Loucy (cell line): ENCODE measurements around the gene OR4F3.
"Not testable (repeated sequence)": the region's sequence is repeated elsewhere in the genome, so short reads cannot be mapped to it uniquely, and the experiment has no call there.

ENCODE experiments used
- H2AFZ ChIP-seq: fragments of 200-600 bp; sonication (generic); 2 replicates; pipeline ENCODE4 v1.6.0; 2016; ENCODE audit warnings: antibody characterized with exemption, mild to moderate bottlenecking, low read length, moderate library complexity
- H3F3A ChIP-seq: fragments of 200-600 bp; 2 replicates; pipeline ENCODE4 v1.6.0; 2016; ENCODE audit warnings: antibody characterized with exemption, low read depth, mild to moderate bottlenecking
- H3K27me3 ChIP-seq: fragments of 200-600 bp; sonication (generic); 2 replicates; pipeline ENCODE4 v1.6.1; 2014; ENCODE audit warnings: low read length, mild to moderate bottlenecking; ENCODE audit not compliant: insufficient read depth, poor library complexity, severe bottlenecking
- H3K36me3 ChIP-seq: fragments of 200-600 bp; sonication (generic); 2 replicates; pipeline ENCODE4 v1.6.1; 2016; ENCODE audit warnings: low read length; ENCODE audit not compliant: insufficient read depth
- H3K4me1 ChIP-seq: fragments of 200-600 bp; sonication (generic); 2 replicates; pipeline ENCODE4 v1.5.1; 2014; ENCODE audit warnings: low read length, mild to moderate bottlenecking; ENCODE audit not compliant: insufficient read depth, poor library complexity, severe bottlenecking
- H3K4me2 ChIP-seq: fragments of 200-600 bp; sonication (generic); 2 replicates; pipeline ENCODE4 v1.6.0; 2014; ENCODE audit warnings: antibody characterized with exemption, low read length, low read depth, mild to moderate bottlenecking; ENCODE audit not compliant: poor library complexity, severe bottlenecking
- H3K4me3 ChIP-seq: fragments of 200-600 bp; sonication (generic); 2 replicates; pipeline ENCODE4 v1.5.1; 2014; ENCODE audit warnings: low read length, mild to moderate bottlenecking, mixed read lengths; ENCODE audit not compliant: poor library complexity, severe bottlenecking
- H3K79me2 ChIP-seq: fragments of 200-600 bp; sonication (generic); 2 replicates; pipeline ENCODE4 v1.6.1; 2014; ENCODE audit warnings: low read length; ENCODE audit not compliant: insufficient read depth
- H3K9ac ChIP-seq: fragments of 200-600 bp; sonication (generic); 2 replicates; pipeline ENCODE4 v1.6.0; 2014; ENCODE audit warnings: mild to moderate bottlenecking, low read depth, low read length, moderate library complexity; ENCODE audit not compliant: poor library complexity, severe bottlenecking
- H3K9me2 ChIP-seq: fragments of 200-600 bp; sonication (generic); replicated peaks from 2 replicates; pipeline ENCODE4 v1.6.1; 2016; ENCODE audit warnings: low read depth, low read length, mixed read lengths
- H3K9me3 ChIP-seq: fragments of 200-600 bp; sonication (generic); 2 replicates; pipeline ENCODE4 v1.6.1; 2014; ENCODE audit warnings: mild to moderate bottlenecking, antibody characterized with exemption, low read length, low read depth; ENCODE audit not compliant: insufficient read depth
- H4K20me1 ChIP-seq: fragments of 200-600 bp; sonication (generic); 2 replicates; pipeline ENCODE4 v1.6.0; 2014; ENCODE audit warnings: antibody characterized with exemption, low read length, mild to moderate bottlenecking; ENCODE audit not compliant: insufficient read depth, poor library complexity, severe bottlenecking

Gene OR4F3

GRCh38 chr5:181366968-181367367, at the start of gene OR4F3:
OR4F3 (plus strand) TSS chr5:181367268.
- H3F3A ChIP-seq, H3K9me2 ChIP-seq, H4K20me1 ChIP-seq, H3K36me3 ChIP-seq, H3K27me3 ChIP-seq, H3K9ac ChIP-seq, H2AFZ ChIP-seq, H3K9me3 ChIP-seq, H3K4me2 ChIP-seq, H3K4me3 ChIP-seq, H3K79me2 ChIP-seq, H3K4me1 ChIP-seq: not testable (repeated sequence)
